HepG2 (cell line): Measurements from ENCODE around the gene RTN4RL2. TPM values are rescaled to one million over a fixed set of nuclear protein-coding genes. Genes with fewer than 3 reads are reported as not detected.

Source experiments
- ARNT2 ChIP-seq: sonication (generic); formaldehyde crosslinking; IDR thresholded peaks from 2 replicates; pipeline ENCODE4 v1.8.0; 2022; ENCODE audit warnings: mild to moderate bottlenecking, low read depth, missing genetic modification reagents, moderate library complexity
- CENPBD1 ChIP-seq: sonication (generic); formaldehyde crosslinking; IDR thresholded peaks from 2 replicates; pipeline ENCODE4 v1.8.0; 2022; ENCODE audit warnings: missing genetic modification reagents, low read depth, mild to moderate bottlenecking, borderline replicate concordance
- GATA4 ChIP-seq: sonication (generic); IDR thresholded peaks from 2 replicates; pipeline ENCODE4 v1.6.1; 2016; ENCODE audit warnings: antibody characterized with exemption, low read depth, borderline replicate concordance
- HNRNPL ChIP-seq: fragments of 200-400 bp; formaldehyde crosslinking; IDR thresholded peaks from 2 replicates; pipeline ENCODE4 v1.6.1; 2017; ENCODE audit warnings: mild to moderate bottlenecking, low read depth, low read length
- MBNL3 ChIP-seq: fragments of 250-450 bp; sonication (Bioruptor Pico); conservative IDR thresholded peaks from 2 replicates; pipeline ENCODE4 v1.8.0; 2022; ENCODE audit warnings: mild to moderate bottlenecking, inconsistent platforms
- MED8 ChIP-seq: sonication (generic); formaldehyde crosslinking; IDR thresholded peaks from 2 replicates; pipeline ENCODE4 v1.8.1; 2023; ENCODE audit warnings: mild to moderate bottlenecking, missing genetic modification reagents; ENCODE audit not compliant: insufficient replicate concordance
- MTERF4 ChIP-seq: sonication (generic); formaldehyde crosslinking; IDR thresholded peaks from 2 replicates; pipeline ENCODE4 v1.8.0; 2023; ENCODE audit warnings: mild to moderate bottlenecking, missing genetic modification reagents
- MYC ChIP-seq: sonication (generic); formaldehyde crosslinking; IDR thresholded peaks from 2 replicates; pipeline ENCODE4 v1.9.0; 2021; ENCODE audit warnings: missing genetic modification reagents, borderline replicate concordance
- PREB ChIP-seq: sonication (generic); formaldehyde crosslinking; IDR thresholded peaks from 2 replicates; pipeline ENCODE4 v1.4.0; 2020; ENCODE audit warnings: missing genetic modification reagents
- SALL1 ChIP-seq: sonication (generic); formaldehyde crosslinking; IDR thresholded peaks from 2 replicates; pipeline ENCODE4 v1.8.0; 2022; ENCODE audit warnings: mild to moderate bottlenecking, missing genetic modification reagents
- SMAD9 ChIP-seq: sonication (generic); formaldehyde crosslinking; IDR thresholded peaks from 2 replicates; pipeline ENCODE4 v1.5.1; 2020; ENCODE audit warnings: mild to moderate bottlenecking, missing genetic modification reagents
- U2AF1 ChIP-seq: fragments of 200-400 bp; formaldehyde crosslinking; optimal IDR thresholded peaks from 2 replicates; pipeline ENCODE3; 2017; ENCODE audit warnings: mild to moderate bottlenecking, low read depth, low read length
- ZBTB40 ChIP-seq, 2 experiments: fragments of 450-650 bp in 1 of 2; sonication (generic) in 1 of 2; formaldehyde crosslinking in 1 of 2; IDR thresholded peaks; 2 replicates each; pipeline versions ENCODE4 v1.6.1 to v1.8.0; 2016 to 2022; ENCODE audit warnings: antibody characterized with exemption in 1 of 2, mild to moderate bottlenecking in 1 of 2, missing genetic modification reagents in 1 of 2
- ZMAT5 ChIP-seq: sonication (generic); formaldehyde crosslinking; IDR thresholded peaks from 2 replicates; pipeline ENCODE4 v1.5.0; 2020; ENCODE audit warnings: mild to moderate bottlenecking, low read depth, missing genetic modification reagents, borderline replicate concordance
- ZNF7 ChIP-seq: IDR thresholded peaks from 2 replicates; pipeline ENCODE4 v1.6.1; 2016; ENCODE audit warnings: missing biosample characterization, missing genetic modification reagents
- ZNF761 ChIP-seq: sonication (generic); formaldehyde crosslinking; conservative IDR thresholded peaks from 2 replicates; pipeline ENCODE4 v1.4.0; 2020; ENCODE audit warnings: mild to moderate bottlenecking, missing genetic modification reagents
- polyA plus RNA-seq, 8 experiments: library from polyadenylated mRNA; depleted of rRNA in 3 of 8; stranded (reverse) in 7 of 8; unstranded in 1 of 8; fragments of >200 nt; fragmentation: Illumina TruSeq in 4 of 8; extraction: Trizol in 4 of 8; gene quantifications; 2 replicates each; pipeline versions ENCODE4 v1.2.1 to v1.2.3, GENCODE V29; 2011 to 2016; ENCODE audit warnings: low read depth in 4 of 8, missing spikeins in 1 of 8, mixed read lengths in 1 of 8; ENCODE audit not compliant: insufficient read depth in 1 of 8
- total RNA-seq, 5 experiments: library from RNA; depleted of rRNA; stranded (reverse); fragments of >200 nt; fragmentation: Illumina TruSeq; extraction: Trizol; gene quantifications; 2 replicates each; pipeline ENCODE4 v1.2.3, GENCODE V29; 2016; ENCODE audit warnings: low read depth in 1 of 5

RTN4RL2 gene
- total and polyA plus RNA-seq, 2 of the 13 experiments (the other 11 are each of a cell fraction or from before 2014, with no cell fraction given) = 1.3 to 4.3 TPM

- TF ChIP-seq ZBTB40 (IDR thresholded peaks at IDR 0.05) (no peak), ZBTB40 (CRISPR knock-in tag; IDR thresholded peaks at IDR 0.05) (no peak; the same call in 1 of the 2 replicates), PREB (CRISPR knock-in tag) (no peak), MED8 (CRISPR knock-in tag) (no peak), HNRNPL (no peak), ZNF761 (no peak), ZNF7 (CRISPR knock-in tag) (no peak), ZMAT5 (CRISPR knock-in tag) (no peak), SMAD9 (CRISPR knock-in tag) (no peak), SALL1 (CRISPR knock-in tag) (peak; percentile 80; the same call in 1 of the 2 replicates), GATA4 (no peak), MBNL3 (no peak), ARNT2 (CRISPR knock-in tag) (0 out of 2 replicates have a peak, but pooled peaks have one; percentile 45), U2AF1 (no peak), MYC (CRISPR knock-in tag) (no peak), MTERF4 (no peak), CENPBD1 (CRISPR knock-in tag) (no peak)
Measured at GRCh38 chr11:57434640-57435546, 25.4 kb upstream of the RTN4RL2 start (continued).
